Liver (tissue), 3 donors: ENCODE results near the gene WSCD1.

Experiments used
- ATF3 ChIP-seq: IDR thresholded peaks from 2 replicates; pipeline ENCODE4 v1.6.1; 2016; ENCODE audit warnings: antibody characterized with exemption
- CTCF ChIP-seq: fragments of 150-350 bp; IDR thresholded peaks from 2 replicates; pipeline ENCODE4 v1.5.1; 2017; ENCODE audit warnings: improper control_type of control experiment, low read depth, low read length; ENCODE audit not compliant: missing input control
- EGR1 ChIP-seq, 2 donors: IDR thresholded peaks; 2 replicates each; pipeline ENCODE4 v1.6.1; 2016 to 2018; ENCODE audit warnings: antibody characterized with exemption in 2 of 2, low read depth in 2 of 2
- FOXA1 ChIP-seq: IDR thresholded peaks from 2 replicates; pipeline ENCODE4 v1.6.1; 2016; ENCODE audit warnings: antibody characterized with exemption
- GABPA ChIP-seq, 2 donors: IDR thresholded peaks in 1 of 2; conservative IDR thresholded peaks in 1 of 2; 2 replicates each; pipeline ENCODE4 v1.6.1; 2016; ENCODE audit warnings: antibody characterized with exemption in 2 of 2, mild to moderate bottlenecking in 1 of 2, moderate library complexity in 1 of 2
- JUND ChIP-seq, 2 donors: IDR thresholded peaks; 2 replicates each; pipeline ENCODE4 v1.6.1; 2016; ENCODE audit warnings: antibody characterized with exemption in 2 of 2
- MAX ChIP-seq: IDR thresholded peaks from 2 replicates; pipeline ENCODE4 v1.6.1; 2016; ENCODE audit warnings: antibody characterized with exemption
- REST ChIP-seq: IDR thresholded peaks from 2 replicates; pipeline ENCODE4 v1.6.1; 2016; ENCODE audit warnings: antibody characterized with exemption, mild to moderate bottlenecking
- RXRA ChIP-seq, 2 donors: IDR thresholded peaks; 2 replicates each; pipeline ENCODE4 v1.6.1; 2017 to 2018; ENCODE audit warnings: antibody characterized with exemption in 2 of 2, mild to moderate bottlenecking in 1 of 2
- SP1 ChIP-seq: IDR thresholded peaks from 2 replicates; pipeline ENCODE4 v1.6.1; 2018; ENCODE audit warnings: antibody characterized with exemption, mild to moderate bottlenecking
- TAF1 ChIP-seq: conservative IDR thresholded peaks from 2 replicates; pipeline ENCODE4 v1.6.1; 2016; ENCODE audit warnings: antibody characterized with exemption, mild to moderate bottlenecking
- YY1 ChIP-seq: IDR thresholded peaks from 2 replicates; pipeline ENCODE4 v1.6.1; 2016; ENCODE audit warnings: antibody characterized with exemption, mild to moderate bottlenecking
- donor health status: healthy.
- donor health status: healthy.

- TF ChIP-seq TAF1 (no peak), CTCF (no peak), MAX (no peak), GABPA (IDR thresholded peaks at IDR 0.05 in 1 of 2, conservative IDR thresholded peaks at IDR 0.05 in 1 of 2) (no peak), ATF3 (no peak), RXRA (IDR thresholded peaks at IDR 0.05) (no peak), EGR1 (IDR thresholded peaks at IDR 0.05; ENCODE audit: low read depth in 2 of 2) (no peak), REST (no peak), JUND (IDR thresholded peaks at IDR 0.05) (no peak), FOXA1 (no peak), YY1 (no peak), SP1 (no peak)
Observed at GRCh38 chr17:6052926-6053325, 17.3 kb upstream of the WSCD1 start.
